ENCODE data around the gene BCL11B.
"Not testable (repeated sequence)": the region's sequence is repeated elsewhere in the genome, so short reads cannot be mapped to it uniquely, and the experiment has no call there.

Gene BCL11B

GRCh38 chr14:99236386-99237138 is 35.4 kb downstream of the BCL11B start:
- no peak for FAIRE-seq

GRCh38 chr14:99235582-99236320 is 36.2 kb downstream of the BCL11B start:
- FAIRE-seq, result no peak

- no peak for FAIRE-seq
Observed at GRCh38 chr14:99234961-99235571, 36.9 kb downstream of the BCL11B start.

GRCh38 chr14:99234355-99234754 is 37.6 kb downstream of the BCL11B start:
- no peak for FAIRE-seq

GRCh38 chr14:99233222-99234035 is 38.6 kb downstream of the BCL11B start:
- FAIRE-seq, result no peak

GRCh38 chr14:99232714-99233214 is 39.2 kb downstream of the BCL11B start:
- no peak for FAIRE-seq

- no peak for FAIRE-seq
Observed at GRCh38 chr14:99231850-99232713, 39.9 kb downstream of the BCL11B start.

- FAIRE-seq, result no peak
Observed at GRCh38 chr14:99231161-99231849, 40.7 kb downstream of the BCL11B start.

GRCh38 chr14:99230208-99231151 is 41.5 kb downstream of the BCL11B start:
- FAIRE-seq, result no peak

GRCh38 chr14:99229654-99230207 is 42.3 kb downstream of the BCL11B start:
- no peak for FAIRE-seq

GRCh38 chr14:99228760-99229159 is 43.2 kb downstream of the BCL11B start:
- not testable (repeated sequence) for FAIRE-seq

- no peak for FAIRE-seq
Observed at GRCh38 chr14:99226687-99227086, 45.3 kb downstream of the BCL11B start.

GRCh38 chr14:99225436-99226203 is 46.4 kb downstream of the BCL11B start:
- FAIRE-seq, result no peak

GRCh38 chr14:99224948-99225347 is 47.0 kb downstream of the BCL11B start:
- no peak for FAIRE-seq

- FAIRE-seq, result no peak
Observed at GRCh38 chr14:99224116-99224910, 47.7 kb downstream of the BCL11B start.

GRCh38 chr14:99221445-99221844 is 50.6 kb downstream of the BCL11B start:
- FAIRE-seq, result no peak

GRCh38 chr14:99217066-99217955 is 54.7 kb downstream of the BCL11B start:
- no peak for FAIRE-seq

All from islet of Langerhans (tissue), 1 donor.